ENCODE results near the gene KRT75.

The KRT75 gene

DNA sequence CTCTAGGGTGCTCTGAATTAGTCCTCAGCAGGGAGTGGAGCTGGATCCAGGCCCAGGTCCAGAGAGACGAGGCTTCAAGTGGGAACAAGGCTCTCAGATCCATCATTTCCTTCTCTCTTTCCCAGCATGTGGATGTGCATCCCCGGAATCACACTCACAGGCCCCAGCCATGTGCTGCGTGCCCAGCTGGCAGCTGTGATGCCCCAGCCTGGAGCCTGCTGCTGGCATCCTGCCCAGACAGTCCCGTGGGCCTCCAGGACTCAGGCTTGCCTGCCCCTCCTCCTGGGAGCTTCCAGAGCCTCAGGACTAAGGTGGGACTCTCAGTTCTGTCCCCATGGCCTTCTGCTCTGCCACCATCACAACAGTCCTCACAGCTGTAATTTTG, 42.6 kb downstream of the KRT75 start:
- H3K9ac ChIP-seq (ENCODE audit: low read depth, low read length, poor library complexity, severe bottlenecking) = no peak overlapping the region
- H3K36me3 ChIP-seq (ENCODE audit: insufficient read depth, low read length) = no peaks in the 10 kb centered on the region
- H3K4me2 ChIP-seq (ENCODE audit: low read depth, low read length, poor library complexity, severe bottlenecking) = no peak overlapping the region
- no peaks in the 10 kb centered on the region for H4K20me1 ChIP-seq (ENCODE audit: insufficient read depth, low read length, poor library complexity, severe bottlenecking)
- H3K79me2 ChIP-seq (ENCODE audit: insufficient read depth, low read length) = no peaks in the 10 kb centered on the region
- H3K4me1 ChIP-seq (ENCODE audit: insufficient read depth, low read length, poor library complexity, severe bottlenecking) = no peaks in the 10 kb centered on the region
- no peaks in the 10 kb centered on the region for H3F3A ChIP-seq (ENCODE audit: low read depth)
- H3K27me3 ChIP-seq (ENCODE audit: insufficient read depth, low read length, poor library complexity, severe bottlenecking) = no peaks in the 10 kb centered on the region
- TF ChIP-seq CTCF (conservative IDR thresholded peaks at IDR 0.05; ENCODE audit: low read length) (no peak), EZH2phosphoT487 (IDR thresholded peaks at IDR 0.05; ENCODE audit: borderline replicate concordance) (no peak)
- H3K9me3 ChIP-seq (ENCODE audit: insufficient read depth, low read depth, low read length) = no peaks in the 10 kb centered on the region
- H2AFZ ChIP-seq (ENCODE audit: low read length) = no peak overlapping the region
- H3K4me3 ChIP-seq (ENCODE audit: low read length, poor library complexity, severe bottlenecking) = no peak overlapping the region
- H3K9me2 ChIP-seq (replicated peaks; ENCODE audit: low read depth, low read length) = no peaks in the 10 kb centered on the region

GRCh38 chr12:52390739-52391617, 43.2 kb downstream of the KRT75 start:
- Histone ChIP-seq H4K20me1 (ENCODE audit: insufficient read depth, low read length, poor library complexity, severe bottlenecking) (no peaks in the 10 kb centered on the region), H3K79me2 (ENCODE audit: insufficient read depth, low read length) (no peaks in the 10 kb centered on the region), H3K4me1 (ENCODE audit: insufficient read depth, low read length, poor library complexity, severe bottlenecking) (no peaks in the 10 kb centered on the region), H3K9ac (ENCODE audit: low read depth, low read length, poor library complexity, severe bottlenecking) (no peak overlapping the region), H3K4me2 (ENCODE audit: low read depth, low read length, poor library complexity, severe bottlenecking) (no peak overlapping the region), H3K4me3 (ENCODE audit: low read length, poor library complexity, severe bottlenecking) (no peak overlapping the region), H2AFZ (ENCODE audit: low read length) (no peak overlapping the region), H3F3A (ENCODE audit: low read depth) (no peaks in the 10 kb centered on the region), H3K9me2 (replicated peaks; ENCODE audit: low read depth, low read length) (no peaks in the 10 kb centered on the region), H3K27me3 (ENCODE audit: insufficient read depth, low read length, poor library complexity, severe bottlenecking) (no peaks in the 10 kb centered on the region), H3K36me3 (ENCODE audit: insufficient read depth, low read length) (no peaks in the 10 kb centered on the region), H3K9me3 (ENCODE audit: insufficient read depth, low read depth, low read length) (no peaks in the 10 kb centered on the region)
- peak; percentile 71 for TF ChIP-seq CTCF (conservative IDR thresholded peaks at IDR 0.05; ENCODE audit: low read length)
- TF ChIP-seq EZH2phosphoT487 (IDR thresholded peaks at IDR 0.05; ENCODE audit: borderline replicate concordance) = no peak

GRCh38 chr12:52389313-52390207, 44.6 kb downstream of the KRT75 start:
- Histone ChIP-seq H3K4me2 (ENCODE audit: low read depth, low read length, poor library complexity, severe bottlenecking) (no peak overlapping the region), H4K20me1 (ENCODE audit: insufficient read depth, low read length, poor library complexity, severe bottlenecking) (no peaks in the 10 kb centered on the region)
- TF ChIP-seq CTCF (conservative IDR thresholded peaks at IDR 0.05; ENCODE audit: low read length) (no peak), EZH2phosphoT487 (IDR thresholded peaks at IDR 0.05; ENCODE audit: borderline replicate concordance) (no peak)

More at GRCh38 chr12:52389313-52390207, 44.6 kb downstream of the KRT75 start:
- Histone ChIP-seq H2AFZ (ENCODE audit: low read length) (no peak overlapping the region), H3K4me1 (ENCODE audit: insufficient read depth, low read length, poor library complexity, severe bottlenecking) (no peaks in the 10 kb centered on the region), H3K9ac (ENCODE audit: low read depth, low read length, poor library complexity, severe bottlenecking) (no peak overlapping the region), H3K9me3 (ENCODE audit: insufficient read depth, low read depth, low read length) (no peaks in the 10 kb centered on the region), H3F3A (ENCODE audit: low read depth) (no peaks in the 10 kb centered on the region), H3K4me3 (ENCODE audit: low read length, poor library complexity, severe bottlenecking) (no peak overlapping the region), H3K27me3 (ENCODE audit: insufficient read depth, low read length, poor library complexity, severe bottlenecking) (no peaks in the 10 kb centered on the region), H3K36me3 (ENCODE audit: insufficient read depth, low read length) (no peaks in the 10 kb centered on the region), H3K79me2 (ENCODE audit: insufficient read depth, low read length) (no peaks in the 10 kb centered on the region), H3K9me2 (replicated peaks; ENCODE audit: low read depth, low read length) (no peaks in the 10 kb centered on the region)
